ENCODE measurements around the gene ROBO4. TPM values are rescaled to one million over a fixed set of nuclear protein-coding genes. Genes with fewer than 3 reads are reported as not detected.

ROBO4 gene
- total and polyA plus RNA-seq, 9 of the 15 experiments (the other 6 are each of a cell fraction or from before 2014, with no cell fraction given) = not detected

- no peak overlapping the region for H3K9ac ChIP-seq (ENCODE audit: insufficient read depth in 1 of 2, low read depth in 2 of 2, low read length in 2 of 2)
- FAIRE-seq = no peak
- peaks cover 14 to 59% of the 10 kb centered on the region in 2 experiments for H3K27me3 ChIP-seq (ENCODE audit: control insufficient read depth in 2 of 2, insufficient read depth in 2 of 2, low read length in 2 of 2)
Measured at GRCh38 chr11:124896821-124897391, 759 bp downstream of the ROBO4 start.

GRCh38 chr11:124896071-124896750 is 1.5 kb downstream of the ROBO4 start:
- intact Hi-C loops (cut with micrococcal nuclease) = no loop called here
- 3% methylated on average over 14 of the region's 16 CpGs for WGBS (ENCODE audit: insufficient coverage, low coverage, missing lambda C conversion rate)
- CTCF ChIA-PET (ENCODE audit: low intra/inter-chr PET ratio) = no interaction called here
- TF ChIP-seq TRIM25 (IDR thresholded peaks at IDR 0.05; ENCODE audit: borderline replicate concordance) (no peak), ZNF41 (CRISPR knock-in tag; conservative IDR thresholded peaks at IDR 0.05) (no peak), SMC3 (conservative IDR thresholded peaks at IDR 0.05; ENCODE audit: insufficient read depth, low read depth, low read length) (no peak), PKNOX1 (IDR thresholded peaks at IDR 0.05) (no peak), ZEB2 (IDR thresholded peaks at IDR 0.05) (no peak)
- H3K9me3 ChIP-seq (replicated peaks; ENCODE audit: control insufficient read depth, insufficient read depth, low read depth, low read length) = no peaks in the 10 kb centered on the region
- FAIRE-seq (no peak), DNase-seq (ENCODE audit: extremely low read depth in 1 of 4, low spot score in 3 of 4) (no peak), ATAC-seq (no peak)
- no peaks in the 10 kb centered on the region for H3K4me1 ChIP-seq (replicated peaks in 1 of 2; ENCODE audit: control insufficient read depth in 2 of 2, insufficient read depth in 2 of 2, low read length in 2 of 2)
- no peaks in the 10 kb centered on the region for H3K79me2 ChIP-seq (ENCODE audit: control insufficient read depth, insufficient read depth, low read length)
- peaks cover 2% of the 10 kb centered on the region for H3K9me1 ChIP-seq (ENCODE audit: control insufficient read depth, insufficient read depth, low read length)
- peaks cover 14 to 64% of the 10 kb centered on the region in 2 experiments for H3K27me3 ChIP-seq (ENCODE audit: control insufficient read depth in 2 of 2, insufficient read depth in 2 of 2, low read length in 2 of 2)
- 0 out of 2 replicates have a peak, but pooled peaks cover 4% of the 10 kb centered on the region for H4K20me1 ChIP-seq (replicated peaks; ENCODE audit: control insufficient read depth, insufficient read depth, low read length)
- H3K27ac ChIP-seq (ENCODE audit: extremely low read depth, low read depth, low read length) = no peak overlapping the region
- no peaks in the 10 kb centered on the region for H3K36me3 ChIP-seq (ENCODE audit: control insufficient read depth, insufficient read depth, low read length)
- in situ Hi-C loops (cut with MboI) = no loop called here
- H3K4me3 ChIP-seq = no peak overlapping the region
- H2AFZ ChIP-seq (ENCODE audit: low read depth, low read length) = no peak overlapping the region
- POLR2A ChIA-PET = interaction anchor here (0.6 to 1.3 kb wide), 2 partner anchors 8 to 14 kb away, joined by 3 to 4 read pairs; no protein-coding TSS in a partner anchor
- no peak overlapping the region for H3K4me2 ChIP-seq (ENCODE audit: insufficient read depth, low read length)
- no TSS peak for BruUV-seq (replicated peaks)
- no peak overlapping the region for H3K9ac ChIP-seq (ENCODE audit: insufficient read depth in 1 of 2, low read depth in 2 of 2, low read length in 2 of 2)

More at GRCh38 chr11:124896821-124897391, 759 bp downstream of the ROBO4 start:
- BruUV-seq (replicated peaks) = no TSS peak
- H3K4me1 ChIP-seq (replicated peaks in 1 of 2; ENCODE audit: control insufficient read depth in 2 of 2, insufficient read depth in 2 of 2, low read length in 2 of 2) = no peaks in the 10 kb centered on the region
- in situ Hi-C loops (cut with MboI) (no loop called here), intact Hi-C loops (cut with micrococcal nuclease) (no loop called here)
- H3K9me3 ChIP-seq (replicated peaks; ENCODE audit: control insufficient read depth, insufficient read depth, low read depth, low read length) = no peaks in the 10 kb centered on the region
- no peaks in the 10 kb centered on the region for H3K79me2 ChIP-seq (ENCODE audit: control insufficient read depth, insufficient read depth, low read length)
- TF ChIP-seq ZFX (CRISPR knock-in tag; IDR thresholded peaks at IDR 0.05) = no peak
- TF ChIP-seq SAFB2 (IDR thresholded peaks at IDR 0.05; ENCODE audit: borderline replicate concordance, low read depth, low read length, severe bottlenecking) = no peak
- no peak for TF ChIP-seq EHMT2 (IDR thresholded peaks at IDR 0.05)
- TF ChIP-seq HDGF (IDR thresholded peaks at IDR 0.05) = no peak
- no peak for TF ChIP-seq ZNF766 (CRISPR knock-in tag; conservative IDR thresholded peaks at IDR 0.05)
- no peak for TF ChIP-seq MEIS2 (IDR thresholded peaks at IDR 0.05; ENCODE audit: partially characterized antibody)
- TF ChIP-seq SMARCA4 (IDR thresholded peaks at IDR 0.05) = no peak
- 0 out of 2 replicates have a peak, but pooled peaks cover 4% of the 10 kb centered on the region for H4K20me1 ChIP-seq (replicated peaks; ENCODE audit: control insufficient read depth, insufficient read depth, low read length)
- ATAC-seq (no peak), DNase-seq (ENCODE audit: extremely low read depth in 1 of 4, low spot score in 3 of 4) (no peak)
- no peaks in the 10 kb centered on the region for H3K36me3 ChIP-seq (ENCODE audit: control insufficient read depth, insufficient read depth, low read length)
- H2AFZ ChIP-seq (ENCODE audit: low read depth, low read length) = no peak overlapping the region
- H3K4me3 ChIP-seq = no peak overlapping the region
- peaks cover 2% of the 10 kb centered on the region for H3K9me1 ChIP-seq (ENCODE audit: control insufficient read depth, insufficient read depth, low read length)
- H3K4me2 ChIP-seq (ENCODE audit: insufficient read depth, low read length) = no peak overlapping the region
- ChIA-PET POLR2A (interaction anchor here (0.6 kb wide), 1 partner anchor 8 kb away, joined by 3 read pairs; no protein-coding TSS in a partner anchor), CTCF (ENCODE audit: low intra/inter-chr PET ratio) (no interaction called here)
- H3K27ac ChIP-seq (ENCODE audit: extremely low read depth, low read depth, low read length) = no peak overlapping the region
- 2% methylated on average over 9 of the region's 9 CpGs for WGBS (ENCODE audit: insufficient coverage, low coverage, missing lambda C conversion rate)

All from K562 (cell line).